ENCODE data around the gene TCEANC.

TCEANC gene

GRCh38 chrX:13654116-13654515 lies 1.2 kb downstream of the TCEANC start:
- Histone ChIP-seq H3K9ac (ENCODE audit: low read depth, low read length, poor library complexity) (no peak overlapping the region), H3K36me3 (replicated peaks in 1 of 2; ENCODE audit: control insufficient read depth in 2 of 2, insufficient read depth in 2 of 2, low read length in 2 of 2) (no peaks in the 10 kb centered on the region), H3K79me1 (ENCODE audit: low read depth, low read length) (no peaks in the 10 kb centered on the region), H2BK12ac (ENCODE audit: low read length) (no peak overlapping the region), H4K91ac (ENCODE audit: low read depth, low read length, poor library complexity) (no peak overlapping the region), H3K4me1 (ENCODE audit: control insufficient read depth in 2 of 2, insufficient read depth in 1 of 2, low read depth in 1 of 2, low read length in 2 of 2) (peaks cover 2 to 3% of the 10 kb centered on the region in 2 donors), H3K27me3 (ENCODE audit: control insufficient read depth in 3 of 3, insufficient read depth in 3 of 3, low read depth in 1 of 3, low read length in 3 of 3) (no peaks in the 10 kb centered on the region), H3K18ac (ENCODE audit: low read length) (no peak overlapping the region), H2BK120ac (ENCODE audit: low read depth, low read length) (no peak overlapping the region), H2BK5ac (ENCODE audit: low read length) (no peak overlapping the region), H2AK5ac (ENCODE audit: low read depth, low read length) (no peak overlapping the region), H2BK15ac (ENCODE audit: low read length) (no peak overlapping the region), H3K27ac (replicated peaks; ENCODE audit: low read length) (no peak overlapping the region), H4K8ac (ENCODE audit: low read depth, low read length) (no peak overlapping the region), H3K4ac (ENCODE audit: low read length) (no peak overlapping the region), H3K4me2 (ENCODE audit: insufficient read depth, low read length, poor library complexity, severe bottlenecking) (no peak overlapping the region), H3K14ac (ENCODE audit: low read length) (no peak overlapping the region), H3K23ac (ENCODE audit: low read depth, low read length, poor library complexity) (no peak overlapping the region), H2AFZ (ENCODE audit: low read length) (no peak overlapping the region), H3K4me3 (ENCODE audit: low read length in 2 of 2) (peak overlapping the region in 1 of 2 donors; percentile 55), H3K9me3 (replicated peaks in 1 of 2; ENCODE audit: control insufficient read depth in 2 of 2, insufficient read depth in 1 of 2, low read depth in 1 of 2, low read length in 2 of 2) (no peaks in the 10 kb centered on the region)
- no peak for DNase-seq (ENCODE audit: low spot score)

GRCh38 chrX:13655674-13656073 lies 2.7 kb downstream of the TCEANC start:
- Histone ChIP-seq H2BK120ac (ENCODE audit: low read depth, low read length) (no peak overlapping the region), H2BK15ac (ENCODE audit: low read length) (no peak overlapping the region), H3K36me3 (replicated peaks in 1 of 2; ENCODE audit: control insufficient read depth in 2 of 2, insufficient read depth in 2 of 2, low read length in 2 of 2) (peaks cover 0 to 3% of the 10 kb centered on the region in 2 donors), H3K27me3 (ENCODE audit: control insufficient read depth in 3 of 3, insufficient read depth in 3 of 3, low read depth in 1 of 3, low read length in 3 of 3) (no peaks in the 10 kb centered on the region), H3K23ac (ENCODE audit: low read depth, low read length, poor library complexity) (no peak overlapping the region), H3K9ac (ENCODE audit: low read depth, low read length, poor library complexity) (no peak overlapping the region), H2AFZ (ENCODE audit: low read length) (no peak overlapping the region), H3K14ac (ENCODE audit: low read length) (no peak overlapping the region), H3K4me1 (ENCODE audit: control insufficient read depth in 2 of 2, insufficient read depth in 1 of 2, low read depth in 1 of 2, low read length in 2 of 2) (peaks cover 2 to 4% of the 10 kb centered on the region in 2 donors), H4K91ac (ENCODE audit: low read depth, low read length, poor library complexity) (no peak overlapping the region), H3K79me1 (ENCODE audit: low read depth, low read length) (no peaks in the 10 kb centered on the region), H3K9me3 (replicated peaks in 1 of 2; ENCODE audit: control insufficient read depth in 2 of 2, insufficient read depth in 1 of 2, low read depth in 1 of 2, low read length in 2 of 2) (no peaks in the 10 kb centered on the region), H3K4me3 (ENCODE audit: low read length in 2 of 2) (no peak overlapping the region), H2BK12ac (ENCODE audit: low read length) (no peak overlapping the region), H3K4me2 (ENCODE audit: insufficient read depth, low read length, poor library complexity, severe bottlenecking) (no peak overlapping the region), H2AK5ac (ENCODE audit: low read depth, low read length) (no peak overlapping the region), H3K4ac (ENCODE audit: low read length) (no peak overlapping the region), H3K18ac (ENCODE audit: low read length) (no peak overlapping the region), H2BK5ac (ENCODE audit: low read length) (no peak overlapping the region), H4K8ac (ENCODE audit: low read depth, low read length) (no peak overlapping the region), H3K27ac (replicated peaks; ENCODE audit: low read length) (no peak overlapping the region)
- WGBS, 2 donors (ENCODE audit: extremely low coverage in 2 of 2, insufficient read length in 2 of 2, insufficient replicate concordance in 1 of 2): no CpG with 5 or more reads among the region's 3 CpGs
- no peak for DNase-seq (ENCODE audit: low spot score)

- WGBS, 2 donors (ENCODE audit: extremely low coverage in 2 of 2, insufficient read length in 2 of 2, insufficient replicate concordance in 1 of 2): no CpG with 5 or more reads among the region's 2 CpGs
- Histone ChIP-seq H3K9ac (ENCODE audit: low read depth, low read length, poor library complexity) (no peak overlapping the region), H2BK5ac (ENCODE audit: low read length) (no peak overlapping the region), H4K8ac (ENCODE audit: low read depth, low read length) (no peak overlapping the region), H3K4ac (ENCODE audit: low read length) (no peak overlapping the region), H3K27me3 (ENCODE audit: control insufficient read depth in 3 of 3, insufficient read depth in 3 of 3, low read depth in 1 of 3, low read length in 3 of 3) (no peaks in the 10 kb centered on the region), H2AK5ac (ENCODE audit: low read depth, low read length) (no peak overlapping the region), H4K91ac (ENCODE audit: low read depth, low read length, poor library complexity) (no peak overlapping the region), H3K14ac (ENCODE audit: low read length) (no peak overlapping the region), H2BK12ac (ENCODE audit: low read length) (no peak overlapping the region), H2AFZ (ENCODE audit: low read length) (peak overlapping the region; percentile 69), H3K36me3 (replicated peaks in 1 of 2; ENCODE audit: control insufficient read depth in 2 of 2, insufficient read depth in 2 of 2, low read length in 2 of 2) (peaks cover 0 to 12% of the 10 kb centered on the region in 2 donors), H3K9me3 (replicated peaks in 1 of 2; ENCODE audit: control insufficient read depth in 2 of 2, insufficient read depth in 1 of 2, low read depth in 1 of 2, low read length in 2 of 2) (no peaks in the 10 kb centered on the region), H3K18ac (ENCODE audit: low read length) (no peak overlapping the region), H2BK120ac (ENCODE audit: low read depth, low read length) (no peak overlapping the region), H2BK15ac (ENCODE audit: low read length) (no peak overlapping the region), H3K4me1 (ENCODE audit: control insufficient read depth in 2 of 2, insufficient read depth in 1 of 2, low read depth in 1 of 2, low read length in 2 of 2) (peaks cover 0 to 4% of the 10 kb centered on the region in 2 donors), H3K27ac (replicated peaks; ENCODE audit: low read length) (no peak overlapping the region), H3K23ac (ENCODE audit: low read depth, low read length, poor library complexity) (no peak overlapping the region), H3K4me3 (ENCODE audit: low read length in 2 of 2) (no peak overlapping the region), H3K79me1 (ENCODE audit: low read depth, low read length) (no peaks in the 10 kb centered on the region), H3K4me2 (ENCODE audit: insufficient read depth, low read length, poor library complexity, severe bottlenecking) (no peak overlapping the region)
- peak; percentile 8 for DNase-seq (ENCODE audit: low spot score)
These were observed 5.7 kb downstream of the TCEANC start for GRCh38 chrX:13658602-13659001.

- Histone ChIP-seq H3K9me3 (replicated peaks in 1 of 2; ENCODE audit: control insufficient read depth in 2 of 2, insufficient read depth in 1 of 2, low read depth in 1 of 2, low read length in 2 of 2) (no peaks in the 10 kb centered on the region), H2BK120ac (ENCODE audit: low read depth, low read length) (no peak overlapping the region), H3K27me3 (ENCODE audit: control insufficient read depth in 3 of 3, insufficient read depth in 3 of 3, low read depth in 1 of 3, low read length in 3 of 3) (no peaks in the 10 kb centered on the region), H2BK5ac (ENCODE audit: low read length) (no peak overlapping the region), H3K18ac (ENCODE audit: low read length) (no peak overlapping the region), H2BK12ac (ENCODE audit: low read length) (no peak overlapping the region), H3K4me1 (ENCODE audit: control insufficient read depth in 2 of 2, insufficient read depth in 1 of 2, low read depth in 1 of 2, low read length in 2 of 2) (peaks cover 0 to 4% of the 10 kb centered on the region in 2 donors), H3K14ac (ENCODE audit: low read length) (no peak overlapping the region), H2BK15ac (ENCODE audit: low read length) (no peak overlapping the region), H3K9ac (ENCODE audit: low read depth, low read length, poor library complexity) (no peak overlapping the region), H3K36me3 (replicated peaks in 1 of 2; ENCODE audit: control insufficient read depth in 2 of 2, insufficient read depth in 2 of 2, low read length in 2 of 2) (peaks cover 0 to 12% of the 10 kb centered on the region in 2 donors), H2AK5ac (ENCODE audit: low read depth, low read length) (no peak overlapping the region), H4K8ac (ENCODE audit: low read depth, low read length) (no peak overlapping the region), H3K27ac (replicated peaks; ENCODE audit: low read length) (no peak overlapping the region), H2AFZ (ENCODE audit: low read length) (peak overlapping the region; percentile 69), H4K91ac (ENCODE audit: low read depth, low read length, poor library complexity) (no peak overlapping the region), H3K4ac (ENCODE audit: low read length) (no peak overlapping the region), H3K4me2 (ENCODE audit: insufficient read depth, low read length, poor library complexity, severe bottlenecking) (no peak overlapping the region), H3K4me3 (ENCODE audit: low read length in 2 of 2) (no peak overlapping the region), H3K79me1 (ENCODE audit: low read depth, low read length) (no peaks in the 10 kb centered on the region), H3K23ac (ENCODE audit: low read depth, low read length, poor library complexity) (no peak overlapping the region)
- DNase-seq (ENCODE audit: low spot score): no peak
- WGBS, 2 donors (ENCODE audit: extremely low coverage in 2 of 2, insufficient read length in 2 of 2, insufficient replicate concordance in 1 of 2): no CpG with 5 or more reads among the region's 6 CpGs
These were observed 6.1 kb downstream of the TCEANC start for GRCh38 chrX:13659063-13659462.

Data from neuronal stem cell (in vitro differentiated cells).